Ishikawa (cell line): ENCODE data around the gene CFI.

ENCODE experiments used
- CEBPB ChIP-seq: IDR thresholded peaks from 2 replicates; pipeline ENCODE4 v1.6.1; 2012
- CREB1 ChIP-seq: IDR thresholded peaks from 2 replicates; pipeline ENCODE4 v1.6.1; 2012; ENCODE audit warnings: low read depth
- EGR1 ChIP-seq: IDR thresholded peaks from 2 replicates; pipeline ENCODE4 v1.6.1; 2012
- EP300 ChIP-seq: IDR thresholded peaks from 2 replicates; pipeline ENCODE4 v1.6.1; 2012; ENCODE audit warnings: borderline replicate concordance
- FOXM1 ChIP-seq: IDR thresholded peaks from 2 replicates; pipeline ENCODE4 v1.6.1; 2012; ENCODE audit warnings: low read depth, borderline replicate concordance
- MAX ChIP-seq: IDR thresholded peaks from 2 replicates; pipeline ENCODE4 v1.6.1; 2012
- NFIC ChIP-seq: IDR thresholded peaks from 2 replicates; pipeline ENCODE4 v1.6.1; 2012
- RAD21 ChIP-seq: IDR thresholded peaks from 2 replicates; pipeline ENCODE4 v1.6.1; 2012; ENCODE audit warnings: low read depth
- REST ChIP-seq: IDR thresholded peaks from 2 replicates; pipeline ENCODE4 v1.6.1; 2012; ENCODE audit warnings: low read depth, mild to moderate bottlenecking
- TCF12 ChIP-seq: IDR thresholded peaks from 2 replicates; pipeline ENCODE4 v1.6.1; 2012; ENCODE audit warnings: low read depth
- TEAD4 ChIP-seq: IDR thresholded peaks from 2 replicates; pipeline ENCODE4 v1.6.1; 2012
- USF1 ChIP-seq: IDR thresholded peaks from 2 replicates; pipeline ENCODE4 v1.6.1; 2012
- YY1 ChIP-seq: IDR thresholded peaks from 2 replicates; pipeline ENCODE4 v1.6.1; 2012; ENCODE audit warnings: low read depth
- ZBTB7A ChIP-seq: IDR thresholded peaks from 2 replicates; pipeline ENCODE4 v1.6.1; 2012; ENCODE audit warnings: low read depth

Gene CFI

GRCh38 chr4:109801099-109801789, 555 bp downstream of the CFI start:
- TF ChIP-seq EGR1, result no peak
- TF ChIP-seq EP300, result no peak
- no peak for TF ChIP-seq TEAD4

GRCh38 chr4:109798866-109799265, 2.9 kb downstream of the CFI start:
- TF ChIP-seq TEAD4, result no peak
- TF ChIP-seq USF1, result no peak
- no peak for TF ChIP-seq TCF12
- no peak for TF ChIP-seq FOXM1
- no peak for TF ChIP-seq RAD21
- TF ChIP-seq NFIC, result no peak
- no peak for TF ChIP-seq REST
- no peak for TF ChIP-seq CEBPB

- TF ChIP-seq ZBTB7A (no peak), YY1 (no peak), NFIC (no peak), RAD21 (no peak), MAX (no peak)
Measured at GRCh38 chr4:109795059-109795458, 6.7 kb downstream of the CFI start.

GRCh38 chr4:109787807-109788206, 14.0 kb downstream of the CFI start:
- TF ChIP-seq CREB1 (no peak), ZBTB7A (no peak), YY1 (no peak), RAD21 (no peak), USF1 (no peak), FOXM1 (no peak), EGR1 (no peak), NFIC (no peak), REST (no peak), EP300 (no peak)

GRCh38 chr4:109786846-109787245, 15.0 kb downstream of the CFI start:
- no peak for TF ChIP-seq REST
- TF ChIP-seq RAD21, result no peak
- TF ChIP-seq USF1, result no peak
- no peak for TF ChIP-seq FOXM1
- TF ChIP-seq MAX, result no peak
